Measurements from ENCODE around the gene WNT2.

WNT2 gene

DNA sequence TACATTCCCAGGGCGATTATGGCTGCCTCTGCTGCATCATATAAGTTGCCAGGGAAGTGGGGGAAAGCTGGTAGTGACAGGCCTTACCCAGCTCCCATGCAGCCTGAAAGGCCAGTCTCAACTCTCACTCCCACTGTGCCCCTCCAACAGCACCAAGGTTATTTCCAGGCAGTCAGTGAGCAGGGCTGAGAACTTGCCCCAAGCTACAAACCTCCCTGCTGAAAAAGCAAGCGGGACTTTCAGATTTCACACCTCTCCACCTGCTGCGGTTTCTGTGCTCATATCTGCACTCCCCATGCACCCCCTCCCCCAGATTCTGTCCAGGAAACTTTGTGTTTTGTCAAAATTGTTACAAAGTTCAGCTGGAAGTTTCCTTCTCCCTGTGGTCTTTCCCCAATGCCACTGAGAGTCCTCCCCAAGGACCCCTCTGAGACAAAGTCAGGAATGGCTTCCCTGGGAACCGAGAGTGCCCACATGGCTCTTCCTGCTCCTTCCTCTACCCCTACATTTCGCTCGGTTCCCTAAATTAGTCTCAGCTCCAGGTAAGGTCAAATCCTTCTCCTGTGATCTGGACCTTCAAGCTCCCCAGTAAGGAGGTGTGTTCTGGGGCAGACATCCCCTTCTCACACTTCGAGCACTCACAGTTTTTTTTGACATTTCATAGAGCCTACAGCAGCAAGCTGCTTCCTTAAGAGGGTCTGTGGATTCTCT lies 25.3 kb upstream of the WNT2 start:
- TF ChIP-seq, protein P1, sequence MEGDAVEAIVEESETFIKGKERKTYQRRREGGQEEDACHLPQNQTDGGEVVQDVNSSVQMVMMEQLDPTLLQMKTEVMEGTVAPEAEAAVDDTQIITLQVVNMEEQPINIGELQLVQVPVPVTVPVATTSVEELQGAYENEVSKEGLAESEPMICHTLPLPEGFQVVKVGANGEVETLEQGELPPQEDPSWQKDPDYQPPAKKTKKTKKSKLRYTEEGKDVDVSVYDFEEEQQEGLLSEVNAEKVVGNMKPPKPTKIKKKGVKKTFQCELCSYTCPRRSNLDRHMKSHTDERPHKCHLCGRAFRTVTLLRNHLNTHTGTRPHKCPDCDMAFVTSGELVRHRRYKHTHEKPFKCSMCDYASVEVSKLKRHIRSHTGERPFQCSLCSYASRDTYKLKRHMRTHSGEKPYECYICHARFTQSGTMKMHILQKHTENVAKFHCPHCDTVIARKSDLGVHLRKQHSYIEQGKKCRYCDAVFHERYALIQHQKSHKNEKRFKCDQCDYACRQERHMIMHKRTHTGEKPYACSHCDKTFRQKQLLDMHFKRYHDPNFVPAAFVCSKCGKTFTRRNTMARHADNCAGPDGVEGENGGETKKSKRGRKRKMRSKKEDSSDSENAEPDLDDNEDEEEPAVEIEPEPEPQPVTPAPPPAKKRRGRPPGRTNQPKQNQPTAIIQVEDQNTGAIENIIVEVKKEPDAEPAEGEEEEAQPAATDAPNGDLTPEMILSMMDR (IDR thresholded peaks at IDR 0.05; ENCODE audit: low read depth, low read length, missing control alignments): no peak
- H3K4me3 ChIP-seq (replicated peaks; ENCODE audit: low read depth, low read length): no peak overlapping the region
- no peak for DNase-seq (ENCODE audit: extremely low read depth, low read depth)

DNA sequence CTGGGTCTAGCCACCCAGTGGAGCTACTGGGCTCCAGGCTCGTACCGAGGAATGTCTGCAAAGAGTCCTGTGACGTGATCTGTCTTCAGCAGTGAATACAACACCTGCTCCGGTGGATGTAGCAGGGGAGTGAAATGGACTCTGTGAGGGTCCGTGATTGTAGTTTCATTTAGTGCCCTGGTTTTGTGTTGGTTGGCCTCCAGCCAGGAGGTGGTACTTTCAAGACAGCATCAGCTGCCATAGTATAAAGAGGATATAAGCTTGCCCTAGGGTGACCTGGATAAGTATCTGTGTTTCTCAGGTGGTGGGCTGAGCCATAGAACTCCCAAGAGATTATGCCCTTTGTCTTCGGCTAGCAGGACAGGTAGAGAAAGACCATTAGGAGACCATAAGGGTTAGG lies 24.6 kb upstream of the WNT2 start:
- DNase-seq (ENCODE audit: extremely low read depth, low read depth): no peak
- TF ChIP-seq, protein P1 (IDR thresholded peaks at IDR 0.05; ENCODE audit: low read depth, low read length, missing control alignments): no peak
- no peak overlapping the region for H3K4me3 ChIP-seq (replicated peaks; ENCODE audit: low read depth, low read length)

DNA sequence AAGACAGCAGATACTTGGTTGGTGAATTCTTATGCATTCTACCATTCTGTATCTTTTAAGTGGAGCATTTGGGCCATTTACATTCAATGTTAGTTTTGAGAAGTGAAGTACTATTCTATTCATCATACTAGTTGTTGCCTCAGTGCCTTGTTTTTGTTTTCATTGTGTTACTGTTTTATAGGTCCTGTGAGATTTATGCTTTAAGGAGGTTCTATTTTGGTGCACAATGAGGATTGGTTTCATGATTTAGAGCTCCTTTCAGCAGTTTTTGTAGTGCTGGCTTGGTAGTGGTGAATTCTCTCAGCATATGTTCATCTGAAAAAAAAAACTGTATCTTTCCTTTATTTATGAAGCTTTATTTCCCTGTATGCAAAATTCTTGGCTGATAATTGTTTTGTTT lies 23.3 kb upstream of the WNT2 start:
- no peak overlapping the region for H3K4me3 ChIP-seq (replicated peaks; ENCODE audit: low read depth, low read length)
- no peak for DNase-seq (ENCODE audit: extremely low read depth, low read depth)
- TF ChIP-seq, protein P1 (IDR thresholded peaks at IDR 0.05; ENCODE audit: low read depth, low read length, missing control alignments): no peak

DNA sequence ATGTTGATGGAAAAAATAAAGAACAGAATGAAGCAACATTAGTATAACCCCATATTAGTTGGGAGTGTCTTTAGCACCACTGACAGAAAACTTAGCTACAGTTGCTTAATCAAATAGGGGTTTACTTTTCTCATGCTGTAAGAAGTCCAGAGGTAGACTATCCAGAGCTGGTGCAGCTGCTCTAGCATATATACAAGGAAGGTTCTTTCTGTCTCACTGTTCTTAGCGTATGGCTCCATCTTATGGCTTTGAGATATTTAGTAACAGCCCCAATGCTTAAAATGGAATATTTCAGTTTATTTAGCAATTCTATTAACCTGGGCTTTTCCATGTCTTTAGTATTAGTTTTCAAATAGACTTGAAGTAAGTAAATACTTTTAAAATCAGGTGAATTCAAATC lies 15.2 kb upstream of the WNT2 start:
- no peak for DNase-seq (ENCODE audit: extremely low read depth, low read depth)
- TF ChIP-seq, protein P1 (IDR thresholded peaks at IDR 0.05; ENCODE audit: low read depth, low read length, missing control alignments): no peak
- H3K4me3 ChIP-seq (replicated peaks; ENCODE audit: low read depth, low read length): no peak overlapping the region

DNA sequence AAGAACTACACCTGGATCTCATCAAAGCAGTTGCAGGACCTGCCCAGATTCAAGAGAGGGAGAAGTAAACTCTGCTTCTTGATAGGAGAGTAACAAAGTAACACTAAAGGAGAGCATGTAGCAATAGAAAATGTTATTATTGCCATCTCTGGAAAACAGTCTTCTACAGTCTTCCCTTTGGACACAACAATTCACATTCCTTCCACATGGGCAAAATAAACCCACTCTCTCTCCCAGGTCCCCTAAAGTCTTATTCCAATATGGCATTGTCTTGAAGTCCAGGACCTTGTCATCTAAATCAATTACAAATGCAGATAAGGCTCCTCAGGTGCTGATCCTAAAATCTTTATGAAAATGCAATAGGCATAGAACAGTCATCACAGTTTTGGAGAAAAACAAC lies 10.3 kb upstream of the WNT2 start:
- no peak overlapping the region for H3K4me3 ChIP-seq (replicated peaks; ENCODE audit: low read depth, low read length)
- no peak for DNase-seq (ENCODE audit: extremely low read depth, low read depth)
- TF ChIP-seq, protein P1 (IDR thresholded peaks at IDR 0.05; ENCODE audit: low read depth, low read length, missing control alignments): peak; percentile 8

DNA sequence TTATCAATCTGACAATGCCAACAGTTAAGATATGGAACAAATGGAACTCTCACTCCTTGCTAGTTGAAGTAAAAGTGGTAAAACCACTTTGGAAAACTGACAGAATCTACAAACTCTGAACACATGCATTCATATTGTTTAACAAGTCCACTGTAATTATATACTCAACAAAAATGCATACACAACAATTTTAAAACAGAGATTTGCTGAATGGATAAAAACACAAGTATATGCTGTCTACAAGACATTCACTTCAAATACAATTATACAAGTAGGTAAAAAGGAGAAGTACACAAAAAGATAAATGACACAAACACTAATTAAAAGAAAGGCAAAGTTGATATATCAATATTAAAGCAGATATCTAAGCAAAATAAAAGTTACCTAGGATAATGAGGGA lies 9.2 kb upstream of the WNT2 start:
- no peak for DNase-seq (ENCODE audit: extremely low read depth, low read depth)
- TF ChIP-seq, protein P1 (IDR thresholded peaks at IDR 0.05; ENCODE audit: low read depth, low read length, missing control alignments): no peak
- H3K4me3 ChIP-seq (replicated peaks; ENCODE audit: low read depth, low read length): no peak overlapping the region

DNA sequence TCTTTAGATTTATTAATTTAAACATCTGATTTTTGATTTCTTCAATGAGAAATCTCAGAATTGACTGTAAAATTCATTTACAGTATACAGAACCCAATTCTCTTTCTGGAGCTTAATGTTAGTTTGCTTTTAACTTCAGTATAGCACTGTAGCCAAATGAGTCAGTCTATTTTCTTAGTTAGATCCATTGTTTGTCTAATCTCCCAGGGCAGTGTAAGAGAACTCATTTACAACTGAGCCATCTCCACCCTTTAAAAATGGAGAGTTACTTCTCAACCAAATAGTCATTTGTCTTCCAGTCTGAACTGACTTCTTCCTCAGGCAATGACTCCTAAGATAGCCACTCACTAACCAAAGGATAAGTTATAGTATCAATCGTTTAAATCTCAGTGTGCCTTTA lies 3.0 kb upstream of the WNT2 start:
- H3K4me3 ChIP-seq (replicated peaks; ENCODE audit: low read depth, low read length): no peak overlapping the region
- TF ChIP-seq, protein P1 (IDR thresholded peaks at IDR 0.05; ENCODE audit: low read depth, low read length, missing control alignments): no peak
- no peak for DNase-seq (ENCODE audit: extremely low read depth, low read depth)
